ENCODE data around the gene FOXN1. TPM values are rescaled to one million over a fixed set of nuclear protein-coding genes. Genes with fewer than 3 reads are reported as not detected.

FOXN1 gene
- total and polyA plus RNA-seq, 3 experiments from 2014 or later: not detected

DNA sequence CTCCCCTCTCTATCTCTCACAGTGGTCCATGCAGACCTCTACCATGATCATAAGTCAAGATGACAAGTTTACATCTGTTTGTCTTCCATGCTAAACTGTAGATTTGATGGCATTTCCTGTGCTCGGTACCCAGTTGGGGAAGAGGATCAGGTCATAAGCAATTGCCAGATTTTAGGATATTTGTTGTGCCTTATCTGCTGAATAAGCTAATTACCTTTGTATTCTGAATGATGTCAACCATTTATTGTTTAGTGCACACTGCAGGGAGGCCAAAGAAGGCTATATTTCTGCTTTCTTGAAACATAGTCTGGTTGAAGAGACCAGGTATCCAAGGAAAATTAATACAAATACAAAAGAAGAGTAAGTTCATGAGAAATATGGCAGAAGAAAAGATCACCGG is 76.4 kb downstream of the FOXN1 start:
- H3K36me3 ChIP-seq (ENCODE audit: insufficient read depth, low read length): peaks cover 16% of the 10 kb centered on the region
- H3K27ac ChIP-seq (ENCODE audit: low read depth, low read length): no peak overlapping the region
- DNase-seq: no peak
- no peak overlapping the region for H3K27ac Mint-ChIP-seq
- no peak overlapping the region for H3K4me3 ChIP-seq (ENCODE audit: low read length)
- H3K36me3 Mint-ChIP-seq: peaks cover 2 to 14% (median 5%) of the 10 kb centered on the region in 3 donors
- H3K4me3 Mint-ChIP-seq: no peak overlapping the region
- CTCF ChIA-PET: no interaction called here
- H3K9me3 ChIP-seq (ENCODE audit: low read length): no peaks in the 10 kb centered on the region
- no peaks in the 10 kb centered on the region for H3K27me3 Mint-ChIP-seq
- no peaks in the 10 kb centered on the region for H3K4me1 Mint-ChIP-seq
- POLR2A ChIA-PET: no interaction called here
- H3K9me3 Mint-ChIP-seq: no peaks in the 10 kb centered on the region
- H3K4me1 ChIP-seq (ENCODE audit: insufficient read depth, low read length): peaks cover under 1% of the 10 kb centered on the region
- H3K27me3 ChIP-seq (ENCODE audit: insufficient read depth, low read length, poor library complexity, severe bottlenecking): no peaks in the 10 kb centered on the region

- ChIA-PET POLR2A (no interaction called here), CTCF (no interaction called here)
- peaks cover 2 to 17% (median 5%) of the 10 kb centered on the region in 3 donors for H3K36me3 Mint-ChIP-seq
- H3K4me1 Mint-ChIP-seq: peaks cover 0 to 4% (median 0%) of the 10 kb centered on the region in 3 donors
- no peaks in the 10 kb centered on the region for H3K27me3 ChIP-seq (ENCODE audit: insufficient read depth, low read length, poor library complexity, severe bottlenecking)
- no peaks in the 10 kb centered on the region for H3K27me3 Mint-ChIP-seq
- H3K9me3 Mint-ChIP-seq: no peaks in the 10 kb centered on the region
- no peak overlapping the region for H3K27ac ChIP-seq (ENCODE audit: low read depth, low read length)
- H3K4me1 ChIP-seq (ENCODE audit: insufficient read depth, low read length): no peaks in the 10 kb centered on the region
- no peak overlapping the region for H3K4me3 ChIP-seq (ENCODE audit: low read length)
- H3K27ac Mint-ChIP-seq: no peak overlapping the region
- H3K4me3 Mint-ChIP-seq: no peak overlapping the region
- DNase-seq: no peak
- peaks cover 16% of the 10 kb centered on the region for H3K36me3 ChIP-seq (ENCODE audit: insufficient read depth, low read length)
- H3K9me3 ChIP-seq (ENCODE audit: low read length): no peaks in the 10 kb centered on the region
Measured at GRCh38 chr17:28584434-28584833, 78.3 kb downstream of the FOXN1 start.

DNA sequence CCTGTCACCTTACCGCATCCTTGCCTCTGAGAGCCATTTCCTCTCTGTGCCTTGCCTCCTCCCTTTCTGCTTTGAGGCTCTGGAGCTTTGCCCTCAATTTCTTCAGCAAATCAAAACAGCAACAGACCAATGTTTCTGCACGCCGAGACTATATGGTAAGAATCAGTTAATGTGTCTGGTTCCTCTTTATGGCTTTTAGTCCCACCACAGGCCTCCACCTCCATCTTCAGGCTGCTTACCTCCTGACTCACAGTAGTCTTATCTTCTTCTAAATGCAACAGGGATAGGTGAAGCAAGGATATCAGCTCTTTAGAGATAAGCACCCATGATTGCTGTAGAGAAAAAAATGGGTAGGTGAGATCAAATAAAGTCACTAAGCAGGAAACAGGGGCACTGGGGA is 79.7 kb downstream of the FOXN1 start:
- no peaks in the 10 kb centered on the region for H3K9me3 Mint-ChIP-seq
- Histone ChIP-seq H3K9me3 (ENCODE audit: low read length) (no peaks in the 10 kb centered on the region), H3K27me3 (ENCODE audit: insufficient read depth, low read length, poor library complexity, severe bottlenecking) (no peaks in the 10 kb centered on the region), H3K4me1 (ENCODE audit: insufficient read depth, low read length) (no peaks in the 10 kb centered on the region), H3K27ac (ENCODE audit: low read depth, low read length) (no peak overlapping the region), H3K4me3 (ENCODE audit: low read length) (no peak overlapping the region), H3K36me3 (ENCODE audit: insufficient read depth, low read length) (peaks cover 16% of the 10 kb centered on the region)
- no peak overlapping the region for H3K4me3 Mint-ChIP-seq
- no peak for DNase-seq
- CTCF ChIA-PET: no interaction called here
- POLR2A ChIA-PET: no interaction called here
- H3K4me1 Mint-ChIP-seq: peaks cover 0 to 4% (median 0%) of the 10 kb centered on the region in 3 donors
- H3K27me3 Mint-ChIP-seq: no peaks in the 10 kb centered on the region
- H3K36me3 Mint-ChIP-seq: peaks cover 2 to 19% (median 5%) of the 10 kb centered on the region in 3 donors
- no peak overlapping the region for H3K27ac Mint-ChIP-seq

Other genes starting within 250 kb of the FOXN1 start
- gene TMEM97, start 187.1 kb upstream of the FOXN1 start, total RNA-seq: 10 to 100 TPM; 64.9 to 67.1 TPM
- 10.4 TPM for gene TMEM97, start 187.1 kb upstream of the FOXN1 start, polyA plus RNA-seq
- gene IFT20, start 170.9 kb upstream of the FOXN1 start, total RNA-seq: 10 to 100 TPM; 26.0 to 29.4 TPM
- 44.5 TPM for gene IFT20, start 170.9 kb upstream of the FOXN1 start, polyA plus RNA-seq
- 10 to 100 TPM; 29.0 to 30.6 TPM for gene TNFAIP1, start 170.6 kb upstream of the FOXN1 start, total RNA-seq
- 10.6 TPM for gene TNFAIP1, start 170.6 kb upstream of the FOXN1 start, polyA plus RNA-seq
- 100 to 1,000 TPM; 134 to 135 TPM for gene POLDIP2, start 148.8 kb upstream of the FOXN1 start, total RNA-seq
- 81.1 TPM for gene POLDIP2, start 148.8 kb upstream of the FOXN1 start, polyA plus RNA-seq
- not detected for gene SEBOX, start 141.1 kb upstream of the FOXN1 start, total RNA-seq
- gene SEBOX, start 141.1 kb upstream of the FOXN1 start, polyA plus RNA-seq: not detected
- gene VTN, start 136.0 kb upstream of the FOXN1 start, total RNA-seq: under 1 TPM; 0.18 to 0.57 TPM
- not detected for gene VTN, start 136.0 kb upstream of the FOXN1 start, polyA plus RNA-seq
- 10 to 100 TPM; 35.3 to 37.0 TPM for gene SARM1, start 134.7 kb upstream of the FOXN1 start, total RNA-seq
- 8.5 TPM for gene SARM1, start 134.7 kb upstream of the FOXN1 start, polyA plus RNA-seq
- 1 to 10 TPM; 5.6 to 6.0 TPM for gene SLC46A1, start 100.1 kb upstream of the FOXN1 start, total RNA-seq
- gene SLC46A1, start 100.1 kb upstream of the FOXN1 start, polyA plus RNA-seq: 6.3 TPM
- gene SLC13A2, start 32.7 kb upstream of the FOXN1 start, total RNA-seq: not detected
- not detected for gene SLC13A2, start 32.7 kb upstream of the FOXN1 start, polyA plus RNA-seq
- 10 to 100 TPM; 28.9 to 29.1 TPM for gene UNC119, start 46.3 kb downstream of the FOXN1 start, total RNA-seq
- 21.9 TPM for gene UNC119, start 46.3 kb downstream of the FOXN1 start, polyA plus RNA-seq
- 10 to 100 TPM; 48.7 to 50.0 TPM for gene PIGS, start 65.2 kb downstream of the FOXN1 start, total RNA-seq
- 61.0 TPM for gene PIGS, start 65.2 kb downstream of the FOXN1 start, polyA plus RNA-seq
- 10 to 100 TPM; 12.8 to 13.6 TPM for gene ALDOC, start 70.5 kb downstream of the FOXN1 start, total RNA-seq
- 58.2 TPM for gene ALDOC, start 70.5 kb downstream of the FOXN1 start, polyA plus RNA-seq
- gene SPAG5, start 92.7 kb downstream of the FOXN1 start, total RNA-seq: 10 to 100 TPM; 77.8 to 79.7 TPM
- 3.5 TPM for gene SPAG5, start 92.7 kb downstream of the FOXN1 start, polyA plus RNA-seq
- 10 to 100 TPM; 18.4 to 19.3 TPM for gene RSKR, start 107.8 kb downstream of the FOXN1 start, total RNA-seq
- 0.22 TPM for gene RSKR, start 107.8 kb downstream of the FOXN1 start, polyA plus RNA-seq
- gene BLTP2, start 138.8 kb downstream of the FOXN1 start, total RNA-seq: 100 to 1,000 TPM; 176 to 192 TPM
- gene BLTP2, start 138.8 kb downstream of the FOXN1 start, polyA plus RNA-seq: 44.5 TPM
- gene SDF2, start 155.6 kb downstream of the FOXN1 start, total RNA-seq: 10 to 100 TPM; 51.4 to 55.1 TPM
- gene SDF2, start 155.6 kb downstream of the FOXN1 start, polyA plus RNA-seq: 94.9 TPM
- gene SUPT6H, start 155.9 kb downstream of the FOXN1 start, total RNA-seq: 10 to 100 TPM; 80.0 to 88.4 TPM
- 20.1 TPM for gene SUPT6H, start 155.9 kb downstream of the FOXN1 start, polyA plus RNA-seq
- gene PROCA1, start 205.5 kb downstream of the FOXN1 start, total RNA-seq: 1 to 10 TPM; 4.7 to 4.9 TPM
- gene PROCA1, start 205.5 kb downstream of the FOXN1 start, polyA plus RNA-seq: 1.2 TPM
- gene RAB34, start 211.5 kb downstream of the FOXN1 start, total RNA-seq: 1 to 10 TPM; 7.9 to 8.3 TPM
- gene RAB34, start 211.5 kb downstream of the FOXN1 start, polyA plus RNA-seq: 2.6 TPM
- gene RPL23A, start 213.6 kb downstream of the FOXN1 start, total RNA-seq: 1,000 to 10,000 TPM; 2,670 to 2,692 TPM
- gene RPL23A, start 213.6 kb downstream of the FOXN1 start, polyA plus RNA-seq: 5,358 TPM
- gene TLCD1, start 219.9 kb downstream of the FOXN1 start, total RNA-seq: 10 to 100 TPM; 36.5 to 38.9 TPM
- not detected for gene TLCD1, start 219.9 kb downstream of the FOXN1 start, polyA plus RNA-seq
- gene NEK8, start 222.4 kb downstream of the FOXN1 start, total RNA-seq: 1 to 10 TPM; 8.0 to 8.8 TPM
- gene NEK8, start 222.4 kb downstream of the FOXN1 start, polyA plus RNA-seq: 2.5 TPM
- 100 to 1,000 TPM; 176 to 182 TPM for gene TRAF4, start 237.7 kb downstream of the FOXN1 start, total RNA-seq
- 2.7 TPM for gene TRAF4, start 237.7 kb downstream of the FOXN1 start, polyA plus RNA-seq

Data from CD8-positive, alpha-beta memory T cell (primary cell).